Measurements from ENCODE around the gene INSRR.

Gene INSRR

GRCh38 chr1:156893048-156893953 is 34.4 kb upstream of the INSRR start, which contains the start of gene PEAR1:
PEAR1 (plus strand) TSS chr1:156893718; CDS start chr1:156903927, 10,209 bp downstream.
- no peak for DNase-seq

GRCh38 chr1:156892190-156893047 is 33.5 kb upstream of the INSRR start:
- DNase-seq = peak; percentile 95

GRCh38 chr1:156889802-156890580 is 31.1 kb upstream of the INSRR start:
- DNase-seq = peak; percentile 67

- no peak for DNase-seq
These were observed 28.8 kb upstream of the INSRR start for GRCh38 chr1:156887734-156888133.

GRCh38 chr1:156887317-156887716 is 28.4 kb upstream of the INSRR start:
- DNase-seq = no peak

- no peak for DNase-seq
These were observed 27.8 kb upstream of the INSRR start for GRCh38 chr1:156886583-156887281.

- no peak for DNase-seq
These were observed 27.0 kb upstream of the INSRR start for GRCh38 chr1:156885880-156886355.

- DNase-seq = no peak
These were observed 26.4 kb upstream of the INSRR start for GRCh38 chr1:156885314-156885713.

GRCh38 chr1:156884560-156885184 is 25.8 kb upstream of the INSRR start:
- no peak for DNase-seq

- no peak for DNase-seq
These were observed 25.0 kb upstream of the INSRR start for GRCh38 chr1:156883919-156884318.

- no peak for DNase-seq
These were observed 23.6 kb upstream of the INSRR start for GRCh38 chr1:156882543-156882942.

- DNase-seq = no peak
These were observed 22.7 kb upstream of the INSRR start for GRCh38 chr1:156881663-156882062.

GRCh38 chr1:156881101-156881500 is 22.2 kb upstream of the INSRR start:
- no peak for DNase-seq

- DNase-seq = no peak
These were observed 21.6 kb upstream of the INSRR start for GRCh38 chr1:156880473-156880872.

GRCh38 chr1:156879876-156880275 is 21.0 kb upstream of the INSRR start:
- DNase-seq = no peak

GRCh38 chr1:156877433-156878170 is 18.7 kb upstream of the INSRR start:
- DNase-seq = no peak

- no peak for DNase-seq
These were observed 17.4 kb upstream of the INSRR start for GRCh38 chr1:156876281-156876680.

GRCh38 chr1:156875341-156875615 is 16.4 kb upstream of the INSRR start:
- no peak for DNase-seq

- DNase-seq = no peak
These were observed 15.8 kb upstream of the INSRR start for GRCh38 chr1:156874572-156875340.

GRCh38 chr1:156874142-156874541 is 15.2 kb upstream of the INSRR start:
- DNase-seq = no peak

Measured in NCI-H1694 (cell line).